Skeletal muscle tissue (tissue), 5 donors: ENCODE results near the gene AMY1B. TPM values are rescaled to one million over a fixed set of nuclear protein-coding genes. Genes with fewer than 3 reads are reported as not detected.
"Not testable (repeated sequence)": the region's sequence is repeated elsewhere in the genome, so short reads cannot be mapped to it uniquely, and the experiment has no call there.

ENCODE experiments used
- H3K27ac ChIP-seq: one replicate; pipeline ENCODE4 v1.7.0; 2013; ENCODE audit warnings: mild to moderate bottlenecking, low read depth, low read length, inconsistent platforms
- H3K27me3 ChIP-seq, 3 donors: one replicate each; pipeline ENCODE4 v1.7.0; 2013; ENCODE audit warnings: low read length in 3 of 3; ENCODE audit not compliant: control insufficient read depth in 3 of 3, insufficient read depth in 3 of 3
- H3K36me3 ChIP-seq, 3 donors: one replicate each; pipeline ENCODE4 v1.7.0; 2013; ENCODE audit warnings: low read length in 3 of 3; ENCODE audit not compliant: control insufficient read depth in 3 of 3, insufficient read depth in 3 of 3
- H3K4me1 ChIP-seq, 3 donors: one replicate each; pipeline ENCODE4 v1.7.0; 2013; ENCODE audit warnings: low read length in 3 of 3, mild to moderate bottlenecking in 3 of 3; ENCODE audit not compliant: control insufficient read depth in 3 of 3, insufficient read depth in 3 of 3
- H3K4me3 ChIP-seq, 3 donors: one replicate each; pipeline ENCODE4 v1.7.0; 2013; ENCODE audit warnings: low read length in 3 of 3
- H3K9ac ChIP-seq, 3 donors: one replicate each; pipeline ENCODE4 v1.7.0; 2013; ENCODE audit warnings: low read length in 3 of 3, mild to moderate bottlenecking in 3 of 3, moderate library complexity in 2 of 3, low read depth in 1 of 3
- H3K9me3 ChIP-seq, 3 donors: one replicate each; pipeline ENCODE4 v1.7.0; 2013; ENCODE audit warnings: low read length in 3 of 3; ENCODE audit not compliant: control insufficient read depth in 3 of 3
- small RNA-seq: library from RNA; depleted of rRNA; stranded (forward); fragments of <200 nt; gene quantifications from one replicate; pipeline ENCODE3, GENCODE V24; 2014
- total RNA-seq: library from RNA; depleted of rRNA; stranded (reverse); fragments of >200 nt; gene quantifications from one replicate; pipeline ENCODE4 v1.2.3, GENCODE V29; 2014
- donor health status: Osteomylitis.

Gene AMY1B
- total RNA-seq, 1 donor from 2014 or later = not detected

GRCh38 chr1:103697430-103697829 lies 1.4 kb upstream of the AMY1B start:
- not testable (repeated sequence) for H3K27ac ChIP-seq, H3K9me3 ChIP-seq, H3K4me1 ChIP-seq, H3K9ac ChIP-seq, H3K27me3 ChIP-seq, H3K4me3 ChIP-seq, H3K36me3 ChIP-seq

DNA sequence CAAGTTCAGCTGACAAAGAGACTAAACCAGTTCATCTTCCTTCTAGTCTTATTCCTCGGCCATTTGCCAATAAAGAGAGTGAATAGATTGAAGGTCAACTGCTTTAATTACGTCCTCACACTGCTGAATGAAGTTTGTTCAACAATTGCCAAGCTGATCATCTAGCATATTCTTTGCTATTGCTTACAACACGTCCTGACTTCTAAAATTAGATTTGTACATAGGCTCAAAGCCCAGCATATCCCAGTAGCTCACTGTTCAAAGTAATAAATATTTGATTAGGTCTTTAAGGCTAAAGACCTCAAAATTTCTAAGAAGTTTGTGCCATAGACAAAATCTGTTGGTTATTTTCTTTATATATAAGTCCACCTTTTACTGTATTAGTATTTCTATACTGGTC lies 19.7 kb downstream of the AMY1B start:
- not testable (repeated sequence) for H3K4me3 ChIP-seq, H3K9me3 ChIP-seq, H3K9ac ChIP-seq, H3K36me3 ChIP-seq, H3K27me3 ChIP-seq, H3K27ac ChIP-seq, H3K4me1 ChIP-seq

- H3K4me3 ChIP-seq, H3K36me3 ChIP-seq, H3K27me3 ChIP-seq, H3K9me3 ChIP-seq, H3K4me1 ChIP-seq, H3K9ac ChIP-seq, H3K27ac ChIP-seq: not testable (repeated sequence)
These were observed 40.5 kb downstream of the AMY1B start, which contains the start of gene AMY1A for GRCh38 chr1:103655460-103655859. TSS of gene AMY1A (plus strand) at chr1:103655760. CDS start at chr1:103656331, 571 bp downstream.

DNA sequence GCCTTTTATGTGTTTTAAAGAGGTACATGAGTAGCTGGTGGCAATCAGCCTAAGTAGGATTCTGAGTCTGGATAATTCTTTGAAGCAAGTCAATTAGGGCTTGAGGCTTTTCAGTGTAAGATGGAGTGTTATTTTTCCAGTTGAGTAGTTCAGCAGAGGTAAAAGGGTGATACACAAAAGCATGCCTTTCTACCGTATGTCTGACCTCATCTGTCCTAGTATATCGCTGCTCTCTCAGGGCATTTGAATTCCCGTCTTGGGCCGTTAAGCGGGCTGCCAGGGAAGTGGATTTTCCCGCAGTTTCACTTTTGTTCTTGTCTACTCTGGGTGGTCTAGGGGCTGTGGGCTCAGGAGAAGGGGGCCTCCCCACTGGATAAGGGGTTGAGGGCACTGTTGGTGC lies 41.9 kb downstream of the AMY1B start:
- not testable (repeated sequence) for H3K36me3 ChIP-seq, H3K27ac ChIP-seq, H3K9me3 ChIP-seq, H3K4me3 ChIP-seq, H3K9ac ChIP-seq, H3K4me1 ChIP-seq, H3K27me3 ChIP-seq

GRCh38 chr1:103650889-103651288 lies 45.1 kb downstream of the AMY1B start:
- H3K9me3 ChIP-seq, H3K9ac ChIP-seq, H3K27me3 ChIP-seq, H3K4me1 ChIP-seq, H3K36me3 ChIP-seq, H3K4me3 ChIP-seq, H3K27ac ChIP-seq: not testable (repeated sequence)

DNA sequence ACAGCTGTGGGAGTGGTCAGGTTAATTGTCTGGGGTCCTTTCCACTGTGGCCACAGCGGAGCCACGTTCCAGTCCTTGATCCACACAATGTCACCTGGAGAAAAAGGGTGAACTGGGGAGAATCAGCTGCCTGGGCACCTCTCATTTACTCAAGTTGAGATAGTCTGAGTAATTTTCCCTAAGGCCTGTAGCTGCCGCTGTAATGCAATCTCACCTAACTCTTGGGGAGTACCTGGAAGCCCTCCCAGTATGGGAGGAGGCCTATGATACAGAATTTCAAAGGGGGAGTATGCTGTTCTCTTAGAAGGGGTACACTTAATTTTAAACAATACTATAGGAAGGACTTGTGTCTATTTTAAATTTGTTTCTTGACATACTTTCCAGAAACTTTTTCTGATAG lies 45.7 kb downstream of the AMY1B start:
- H3K27ac ChIP-seq, H3K4me3 ChIP-seq, H3K27me3 ChIP-seq, H3K4me1 ChIP-seq, H3K9ac ChIP-seq, H3K36me3 ChIP-seq, H3K9me3 ChIP-seq: not testable (repeated sequence)

DNA sequence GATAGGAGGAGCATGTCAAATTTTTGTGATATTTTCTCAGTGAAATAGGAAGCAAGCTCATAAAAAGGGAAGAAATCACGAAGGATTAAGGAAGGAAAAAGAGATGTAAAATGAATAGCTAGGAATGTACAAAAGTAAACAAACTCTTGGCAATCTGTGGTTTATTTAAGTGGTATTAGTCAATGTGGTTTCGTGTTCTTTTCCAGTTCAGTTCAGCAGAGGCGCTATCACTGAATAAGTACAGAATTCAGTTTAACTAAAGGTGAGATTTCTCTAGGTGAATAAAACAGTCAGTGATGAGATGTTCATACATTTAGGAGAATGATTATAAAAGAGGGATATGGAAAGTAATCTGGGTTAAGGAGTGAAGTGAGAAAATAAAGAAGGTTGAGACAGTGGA lies 52.1 kb downstream of the AMY1B start:
- H3K36me3 ChIP-seq, H3K4me1 ChIP-seq, H3K4me3 ChIP-seq, H3K9me3 ChIP-seq, H3K9ac ChIP-seq, H3K27ac ChIP-seq, H3K27me3 ChIP-seq: not testable (repeated sequence)

GRCh38 chr1:103641194-103641593 lies 54.8 kb downstream of the AMY1B start:
- H3K4me1 ChIP-seq, H3K9ac ChIP-seq, H3K36me3 ChIP-seq, H3K9me3 ChIP-seq, H3K27me3 ChIP-seq, H3K27ac ChIP-seq, H3K4me3 ChIP-seq: not testable (repeated sequence)

Small RNA genes lying within 50 kb of the gene (small RNA-seq; reads per million reads assigned to genes)
- not detected for gene AC105272.1

Other genes with a start within 250 kb of the AMY1B start
- 9.4 TPM for gene RNPC3, start 170.5 kb downstream of the AMY1B start, total RNA-seq
- 78.8 TPM for gene AMY2B, start 124.6 kb downstream of the AMY1B start, total RNA-seq
- not detected for gene AMY2A, start 78.8 kb downstream of the AMY1B start, total RNA-seq
- not detected for gene AMY1A, start 40.5 kb downstream of the AMY1B start, total RNA-seq
- not detected for gene AMY1C, start 53.7 kb upstream of the AMY1B start, total RNA-seq